ENCODE results near the gene PLCB2. TPM values are rescaled to one million over a fixed set of nuclear protein-coding genes. Genes with fewer than 3 reads are reported as not detected.

Gene PLCB2
- total RNA-seq, 1 donor from 2014 or later: 0.81 TPM

GRCh38 chr15:40275523-40275922, 32.2 kb downstream of the PLCB2 start:
- TF ChIP-seq CTCF (conservative IDR thresholded peaks at IDR 0.05; ENCODE audit: low read depth, low read length): no peak
- DNase-seq (ENCODE audit: low read depth): no peak
- no peak overlapping the region for H3K4me3 ChIP-seq (ENCODE audit: low read depth, low read length)

- TF ChIP-seq CTCF (conservative IDR thresholded peaks at IDR 0.05; ENCODE audit: low read depth, low read length): peak; percentile 100
- H3K4me3 ChIP-seq (ENCODE audit: low read depth, low read length): no peak overlapping the region
- no peak for DNase-seq (ENCODE audit: low read depth)
These were observed 33.1 kb downstream of the PLCB2 start for GRCh38 chr15:40274350-40275274.

- no peak for TF ChIP-seq CTCF (conservative IDR thresholded peaks at IDR 0.05; ENCODE audit: low read depth, low read length)
- DNase-seq (ENCODE audit: low read depth): no peak
- no peak overlapping the region for H3K4me3 ChIP-seq (ENCODE audit: low read depth, low read length)
These were observed 34.3 kb downstream of the PLCB2 start for GRCh38 chr15:40273428-40273827.

- DNase-seq (ENCODE audit: low read depth): no peak
- H3K4me3 ChIP-seq (ENCODE audit: low read depth, low read length): no peak overlapping the region
- TF ChIP-seq CTCF (conservative IDR thresholded peaks at IDR 0.05; ENCODE audit: low read depth, low read length): peak; percentile 52
These were observed 35.2 kb downstream of the PLCB2 start for GRCh38 chr15:40272485-40273056.

GRCh38 chr15:40271685-40272484, 35.9 kb downstream of the PLCB2 start:
- TF ChIP-seq CTCF (conservative IDR thresholded peaks at IDR 0.05; ENCODE audit: low read depth, low read length): no peak
- H3K4me3 ChIP-seq (ENCODE audit: low read depth, low read length): no peak overlapping the region
- no peak for DNase-seq (ENCODE audit: low read depth)

- DNase-seq (ENCODE audit: low read depth): no peak
- H3K4me3 ChIP-seq (ENCODE audit: low read depth, low read length): no peak overlapping the region
- TF ChIP-seq CTCF (conservative IDR thresholded peaks at IDR 0.05; ENCODE audit: low read depth, low read length): no peak
These were observed 37.3 kb downstream of the PLCB2 start for GRCh38 chr15:40270246-40270995.
